Endothelial cell of umbilical vein (primary cell): ENCODE results near the gene SENP2. TPM values are rescaled to one million over a fixed set of nuclear protein-coding genes. Genes with fewer than 3 reads are reported as not detected.

ENCODE experiments used
- BruUV-seq: library from RNA; stranded (reverse); fragments of 400-500 nt; replicated peaks from 2 replicates; lab custom pipeline; 2021; lab: Mats Ljungman, UMichigan
- CTCF ChIA-PET: fragments of 300-600, 350-600 bp; sonication (Branson Sonifier 250); formaldehyde crosslinking; loops from one replicate; lab custom pipeline; 2021; ENCODE audit warnings: antibody characterized with exemption, inconsistent platforms; lab: Charles Lee
- POLR2A ChIA-PET: fragments of 300-600, 350-600 bp; sonication (Branson Sonifier 250); formaldehyde crosslinking; loops from one replicate; lab custom pipeline; 2021; ENCODE audit warnings: antibody characterized with exemption, inconsistent platforms; lab: Charles Lee
- DNase-seq: peaks from one replicate; pipeline ENCODE4 v3.0.0-alpha.2; 2011; ENCODE audit warnings: low read depth, low spot score
- FAIRE-seq: peaks from 2 replicates; lab custom pipeline; 2011; peaks lifted over from hg19 to GRCh38; lab: Jason Lieb, UNC
- H2AFZ ChIP-seq: 2 replicates; pipeline ENCODE4 v1.6.0; 2012; ENCODE audit warnings: low read depth, low read length, control low read depth, inconsistent platforms
- H3K27ac ChIP-seq: 2 replicates; pipeline ENCODE4 v1.5.1; 2011; ENCODE audit warnings: low read depth, mild to moderate bottlenecking, control low read depth, low read length, moderate library complexity; ENCODE audit not compliant: insufficient read depth
- H3K27me3 ChIP-seq, 2 experiments: 2 replicates each; pipeline versions ENCODE4 v1.6.0 to v1.6.1; 2011; ENCODE audit warnings: low read length in 2 of 2, mixed read lengths in 1 of 2; ENCODE audit not compliant: control insufficient read depth in 2 of 2, insufficient read depth in 2 of 2
- H3K36me3 ChIP-seq, 2 experiments: 2 replicates in 1 of 2; 3 replicates in 1 of 2; pipeline ENCODE4 v1.5.1; 2011; ENCODE audit warnings: low read length in 2 of 2, mild to moderate bottlenecking in 1 of 2, moderate library complexity in 1 of 2; ENCODE audit not compliant: control insufficient read depth in 2 of 2, insufficient read depth in 2 of 2; ENCODE audit errors: extremely low read depth in 1 of 2
- H3K4me1 ChIP-seq: 3 replicates; pipeline ENCODE4 v1.5.1; 2011; ENCODE audit warnings: mild to moderate bottlenecking, low read length; ENCODE audit not compliant: control insufficient read depth, insufficient read depth; ENCODE audit errors: extremely low read depth
- H3K4me2 ChIP-seq: 2 replicates; pipeline ENCODE4 v1.6.1; 2011; ENCODE audit warnings: low read length, control low read depth, mixed read lengths; ENCODE audit not compliant: insufficient read depth
- H3K4me3 ChIP-seq, 3 experiments: fragments of 200-600 bp in 1 of 3; sonication (generic), shearing (Covaris generic) in 1 of 3; replicated peaks in 1 of 3; 2 replicates each; pipeline ENCODE4 v1.5.1; 2011 to 2016; ENCODE audit warnings: control low read depth in 3 of 3, low read length in 3 of 3, mild to moderate bottlenecking in 2 of 3, inconsistent platforms in 1 of 3, low read depth in 1 of 3, moderate library complexity in 1 of 3; ENCODE audit not compliant: insufficient read depth in 1 of 3
- H3K79me2 ChIP-seq: 2 replicates; pipeline ENCODE4 v1.6.0; 2012; ENCODE audit warnings: low read length, inconsistent platforms; ENCODE audit not compliant: control insufficient read depth, insufficient read depth
- H3K9ac ChIP-seq: replicated peaks from 2 replicates; pipeline ENCODE3; 2011; ENCODE audit warnings: low read length, control low read depth; ENCODE audit not compliant: insufficient read depth; ENCODE audit errors: extremely low read depth
- H3K9me1 ChIP-seq: replicated peaks from 3 replicates; pipeline ENCODE4 v1.6.0; 2011; ENCODE audit warnings: mild to moderate bottlenecking, low read length; ENCODE audit not compliant: control insufficient read depth, insufficient read depth; ENCODE audit errors: extremely low read depth
- H3K9me3 ChIP-seq: replicated peaks from 2 replicates; pipeline ENCODE4 v1.5.1; 2012; ENCODE audit warnings: low read length, inconsistent platforms; ENCODE audit not compliant: control insufficient read depth, insufficient read depth
- H4K20me1 ChIP-seq: replicated peaks from 2 replicates; pipeline ENCODE3; 2011; ENCODE audit warnings: mild to moderate bottlenecking, low read length; ENCODE audit not compliant: control insufficient read depth, insufficient read depth; ENCODE audit errors: extremely low read depth
- EZH2 ChIP-seq: IDR thresholded peaks from 2 replicates; pipeline ENCODE4 v1.6.1; 2012; ENCODE audit warnings: borderline replicate concordance, low read depth, mild to moderate bottlenecking, moderate library complexity, low read length, inconsistent platforms; ENCODE audit not compliant: severe bottlenecking
- FOS ChIP-seq: IDR thresholded peaks from 2 replicates; pipeline ENCODE4 v1.6.1; 2011; ENCODE audit warnings: mild to moderate bottlenecking, low read length, moderate library complexity, borderline replicate concordance; ENCODE audit not compliant: insufficient read depth
- GATA2 ChIP-seq: IDR thresholded peaks from 2 replicates; pipeline ENCODE4 v1.7.0; 2011; ENCODE audit warnings: low read depth, mild to moderate bottlenecking, moderate library complexity, mixed read lengths, low read length; ENCODE audit not compliant: insufficient read length, insufficient read depth
- JUN ChIP-seq: IDR thresholded peaks from 2 replicates; pipeline ENCODE4 v1.6.1; 2011; ENCODE audit warnings: borderline replicate concordance, low read depth; ENCODE audit not compliant: insufficient read length, insufficient read depth
- MYC ChIP-seq: IDR thresholded peaks from one replicate; pipeline ENCODE4 v1.6.1; 2011; ENCODE audit warnings: mild to moderate bottlenecking, low read depth, low read length
- POLR2A ChIP-seq: IDR thresholded peaks from 2 replicates; pipeline ENCODE4 v1.6.1; 2012; ENCODE audit warnings: low read depth, mild to moderate bottlenecking, control low read depth, low read length
- POLR2AphosphoS5 ChIP-seq: IDR thresholded peaks from 2 replicates; pipeline ENCODE4 v1.6.1; 2012; ENCODE audit warnings: low read depth, mild to moderate bottlenecking, control low read depth, low read length, moderate library complexity; ENCODE audit not compliant: insufficient read depth
- dilution Hi-C: fragments of 300-500 bp; cut with MboI; formaldehyde crosslinking; loops from one replicate; pipeline ENCODE4 v1.15.0; 2019; ENCODE audit warnings: low sequenced_read_pairs; ENCODE audit not compliant: extremely low pct_ligation_motif_present
- intact Hi-C: fragments of 100-400 bp; cut with micrococcal nuclease; formaldehyde crosslinking; loops from one replicate; pipeline ENCODE4 v1.10.0; 2022
- polyA plus RNA-seq, 4 experiments: library from polyadenylated mRNA; depleted of rRNA in 3 of 4; stranded (reverse) in 3 of 4; unstranded in 1 of 4; fragments of >200 nt; gene quantifications; 2 replicates each; pipeline versions ENCODE4 v1.2.1 to v1.2.3, GENCODE V29; 2011 to 2012; ENCODE audit warnings: missing spikeins in 1 of 4
- total RNA-seq: library from RNA; stranded (reverse); gene quantifications from 2 replicates; pipeline ENCODE4 v1.2.3, GENCODE V29; 2021
- TF ChIP-seq, protein P1 (sequence below), 2 donors: IDR thresholded peaks; 1 replicate in 1 of 2; 2 replicates in 1 of 2; pipeline ENCODE4 v1.5.1; 2011; ENCODE audit warnings: low read length in 2 of 2, mild to moderate bottlenecking in 2 of 2, moderate library complexity in 2 of 2, control low read depth in 1 of 2, inconsistent platforms in 1 of 2, low read depth in 1 of 2; ENCODE audit not compliant: insufficient read depth in 1 of 2; ENCODE audit errors: extremely low read depth in 1 of 2
- TF ChIP-seq, protein P2 (sequence below): IDR thresholded peaks from 2 replicates; pipeline ENCODE4 v1.6.1; 2011; ENCODE audit not compliant: insufficient read depth, insufficient read length

The SENP2 gene
- total and polyA plus RNA-seq, 2 donors (not counting 3 experiments of a cell fraction or from before 2014, with no cell fraction given), result 3.8 to 40.4 TPM

DNA sequence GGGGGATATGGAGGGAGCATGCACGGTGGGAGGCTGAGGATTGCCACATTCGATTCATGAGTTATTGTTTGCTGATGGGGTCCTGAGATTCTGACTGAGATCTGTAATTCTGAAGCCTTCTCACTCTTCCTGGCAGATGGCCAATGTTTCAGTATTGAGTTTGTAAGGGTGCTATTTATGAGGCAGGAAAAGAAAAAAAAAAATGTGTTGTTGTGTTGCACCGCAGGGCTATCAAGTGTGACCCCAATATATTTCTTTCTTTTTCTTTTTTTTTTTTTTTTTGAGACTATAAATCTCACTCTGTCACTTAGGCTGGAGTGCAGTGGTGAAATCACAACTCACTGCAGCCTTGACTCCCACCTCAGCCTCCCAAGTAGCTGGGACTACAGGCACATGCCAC lies 3.2 kb upstream of the SENP2 start:
- H3K27ac ChIP-seq, result no peak overlapping the region
- peaks cover 0 to 1% of the 10 kb centered on the region in 2 experiments for H3K27me3 ChIP-seq
- H3K9me1 ChIP-seq, result no peaks in the 10 kb centered on the region
- CTCF ChIA-PET, result interaction anchor here (2.1 kb wide), 1 partner anchor 24 kb away, joined by 6 read pairs; no protein-coding TSS in a partner anchor
- no peaks in the 10 kb centered on the region for H3K9me3 ChIP-seq
- FAIRE-seq, result no peak
- no peaks in the 10 kb centered on the region for H4K20me1 ChIP-seq
- DNase-seq, result no peak
- peaks cover 7% of the 10 kb centered on the region for H3K4me1 ChIP-seq
- POLR2A ChIA-PET, result interaction anchor here (0.7 kb wide), 1 partner anchor 326 kb away, joined by 6 read pairs; no protein-coding TSS in a partner anchor
- TF ChIP-seq MYC (no peak), FOS (no peak), POLR2AphosphoS5 (no peak), POLR2A (no peak), JUN (no peak), EZH2 (no peak), GATA2 (no peak)
- TF ChIP-seq, protein P1, sequence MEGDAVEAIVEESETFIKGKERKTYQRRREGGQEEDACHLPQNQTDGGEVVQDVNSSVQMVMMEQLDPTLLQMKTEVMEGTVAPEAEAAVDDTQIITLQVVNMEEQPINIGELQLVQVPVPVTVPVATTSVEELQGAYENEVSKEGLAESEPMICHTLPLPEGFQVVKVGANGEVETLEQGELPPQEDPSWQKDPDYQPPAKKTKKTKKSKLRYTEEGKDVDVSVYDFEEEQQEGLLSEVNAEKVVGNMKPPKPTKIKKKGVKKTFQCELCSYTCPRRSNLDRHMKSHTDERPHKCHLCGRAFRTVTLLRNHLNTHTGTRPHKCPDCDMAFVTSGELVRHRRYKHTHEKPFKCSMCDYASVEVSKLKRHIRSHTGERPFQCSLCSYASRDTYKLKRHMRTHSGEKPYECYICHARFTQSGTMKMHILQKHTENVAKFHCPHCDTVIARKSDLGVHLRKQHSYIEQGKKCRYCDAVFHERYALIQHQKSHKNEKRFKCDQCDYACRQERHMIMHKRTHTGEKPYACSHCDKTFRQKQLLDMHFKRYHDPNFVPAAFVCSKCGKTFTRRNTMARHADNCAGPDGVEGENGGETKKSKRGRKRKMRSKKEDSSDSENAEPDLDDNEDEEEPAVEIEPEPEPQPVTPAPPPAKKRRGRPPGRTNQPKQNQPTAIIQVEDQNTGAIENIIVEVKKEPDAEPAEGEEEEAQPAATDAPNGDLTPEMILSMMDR (IDR thresholded peaks at IDR 0.05; ENCODE audit: extremely low read depth in 1 of 2, insufficient read depth in 1 of 2, low read depth in 1 of 2, low read length in 2 of 2), result no peak
- TF ChIP-seq, protein P2, sequence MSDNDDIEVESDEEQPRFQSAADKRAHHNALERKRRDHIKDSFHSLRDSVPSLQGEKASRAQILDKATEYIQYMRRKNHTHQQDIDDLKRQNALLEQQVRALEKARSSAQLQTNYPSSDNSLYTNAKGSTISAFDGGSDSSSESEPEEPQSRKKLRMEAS, result no peak
- H3K79me2 ChIP-seq, result peaks cover 2% of the 10 kb centered on the region
- no peak overlapping the region for H3K9ac ChIP-seq
- BruUV-seq, result no TSS peak
- dilution Hi-C loops (no loop called here), intact Hi-C loops (no loop called here)
- no peaks in the 10 kb centered on the region for H3K36me3 ChIP-seq
- no peak overlapping the region for H2AFZ ChIP-seq
- no peak overlapping the region for H3K4me2 ChIP-seq
- no peak overlapping the region for H3K4me3 ChIP-seq
